Peyer's patch (tissue), 4 donors: ENCODE measurements around the gene UBQLN1.

ENCODE experiments used
- CTCF ChIP-seq, 6 experiments: fragments of 450-650 bp in 4 of 6; fragments of 200-600 bp in 2 of 6; sonication (generic) in 1 of 6; IDR thresholded peaks; one replicate each; pipeline ENCODE4 v1.5.1; 2017 to 2019; ENCODE audit warnings: antibody characterized with exemption in 6 of 6, mild to moderate bottlenecking in 3 of 6, moderate library complexity in 1 of 6
- POLR2A ChIP-seq, 2 donors: fragments of 450-650 bp; IDR thresholded peaks; one replicate each; pipeline ENCODE4 v1.5.1; 2017; ENCODE audit warnings: antibody characterized with exemption in 2 of 2, mild to moderate bottlenecking in 2 of 2, moderate library complexity in 2 of 2

GRCh38 chr9:83651558-83651957 is 56.2 kb downstream of the UBQLN1 start:
- TF ChIP-seq CTCF (IDR thresholded peaks at IDR 0.05) (no peak), POLR2A (IDR thresholded peaks at IDR 0.05) (no peak)
